ENCODE measurements around the gene RABEP1.
"Not testable (repeated sequence)": the region's sequence is repeated elsewhere in the genome, so short reads cannot be mapped to it uniquely, and the experiment has no call there.

The RABEP1 gene, protein sequence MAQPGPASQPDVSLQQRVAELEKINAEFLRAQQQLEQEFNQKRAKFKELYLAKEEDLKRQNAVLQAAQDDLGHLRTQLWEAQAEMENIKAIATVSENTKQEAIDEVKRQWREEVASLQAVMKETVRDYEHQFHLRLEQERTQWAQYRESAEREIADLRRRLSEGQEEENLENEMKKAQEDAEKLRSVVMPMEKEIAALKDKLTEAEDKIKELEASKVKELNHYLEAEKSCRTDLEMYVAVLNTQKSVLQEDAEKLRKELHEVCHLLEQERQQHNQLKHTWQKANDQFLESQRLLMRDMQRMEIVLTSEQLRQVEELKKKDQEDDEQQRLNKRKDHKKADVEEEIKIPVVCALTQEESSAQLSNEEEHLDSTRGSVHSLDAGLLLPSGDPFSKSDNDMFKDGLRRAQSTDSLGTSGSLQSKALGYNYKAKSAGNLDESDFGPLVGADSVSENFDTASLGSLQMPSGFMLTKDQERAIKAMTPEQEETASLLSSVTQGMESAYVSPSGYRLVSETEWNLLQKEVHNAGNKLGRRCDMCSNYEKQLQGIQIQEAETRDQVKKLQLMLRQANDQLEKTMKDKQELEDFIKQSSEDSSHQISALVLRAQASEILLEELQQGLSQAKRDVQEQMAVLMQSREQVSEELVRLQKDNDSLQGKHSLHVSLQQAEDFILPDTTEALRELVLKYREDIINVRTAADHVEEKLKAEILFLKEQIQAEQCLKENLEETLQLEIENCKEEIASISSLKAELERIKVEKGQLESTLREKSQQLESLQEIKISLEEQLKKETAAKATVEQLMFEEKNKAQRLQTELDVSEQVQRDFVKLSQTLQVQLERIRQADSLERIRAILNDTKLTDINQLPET

DNA sequence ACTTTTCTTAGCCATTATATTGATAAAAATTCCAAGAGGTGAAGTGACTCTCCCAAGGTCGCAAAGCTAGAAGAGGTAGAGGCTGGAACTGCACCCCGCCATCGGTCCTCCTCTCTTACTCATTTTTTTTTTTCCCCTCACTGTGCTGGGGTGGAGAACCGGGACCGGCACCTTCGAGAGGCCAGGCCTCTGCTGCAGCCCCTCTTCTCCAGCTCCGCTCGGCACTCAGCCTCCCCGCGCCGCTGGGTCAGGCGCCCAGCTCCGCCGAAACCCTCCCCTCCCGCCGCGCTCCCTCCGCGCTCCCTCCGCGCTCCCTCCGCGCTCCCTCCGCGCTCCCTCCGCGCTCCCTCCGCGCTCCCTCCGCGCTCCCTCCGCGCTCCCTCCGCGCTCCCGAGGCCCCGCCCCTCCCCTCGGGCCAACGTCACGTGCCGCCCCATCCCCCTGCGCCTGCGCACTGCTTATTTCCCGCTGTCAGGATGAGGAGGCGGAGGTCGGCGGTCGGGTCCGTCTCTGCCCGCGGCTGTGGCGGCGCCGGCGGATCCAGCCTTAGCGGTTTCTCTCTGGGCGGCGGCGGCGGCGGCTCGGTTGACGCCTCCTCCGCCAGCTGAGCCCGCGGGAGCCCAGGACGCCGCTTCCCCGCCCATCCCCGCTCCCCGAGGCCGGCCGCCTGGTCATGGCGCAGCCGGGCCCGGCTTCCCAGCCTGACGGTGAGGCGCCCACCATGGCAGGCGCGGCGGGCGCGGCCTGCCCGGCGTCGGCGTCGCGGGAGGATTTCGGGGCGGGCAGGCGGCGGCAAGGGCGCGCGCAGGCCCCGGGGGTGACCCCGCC, at the start of gene RABEP1:
Gene RABEP1 (plus strand): TSS at position 471 of the 828 bp plus-strand sequence. CDS start 203 bp downstream, at position 674.
- peak; percentile 49 for DNase-seq

DNA sequence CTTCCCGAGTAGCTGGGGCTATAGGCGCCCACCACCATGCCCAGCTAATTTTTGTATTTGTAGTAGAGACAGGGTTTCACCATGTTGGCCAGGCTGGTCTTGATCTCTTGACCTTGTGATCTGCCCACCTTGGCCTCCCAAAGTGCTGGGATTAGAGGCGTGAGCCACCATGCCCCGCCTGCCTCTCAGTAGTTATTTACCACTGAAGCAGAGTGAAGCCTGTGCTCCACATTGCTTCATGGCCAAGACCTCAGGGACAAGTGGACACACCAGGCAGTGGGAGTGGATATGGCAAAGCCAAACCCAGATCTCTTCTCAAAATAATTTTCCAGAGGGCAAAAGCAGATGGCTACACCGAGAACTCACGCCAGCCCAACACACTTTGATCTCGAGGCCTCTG, 48.6 kb upstream of the RABEP1 start:
- DNase-seq = not testable (repeated sequence)

DNA sequence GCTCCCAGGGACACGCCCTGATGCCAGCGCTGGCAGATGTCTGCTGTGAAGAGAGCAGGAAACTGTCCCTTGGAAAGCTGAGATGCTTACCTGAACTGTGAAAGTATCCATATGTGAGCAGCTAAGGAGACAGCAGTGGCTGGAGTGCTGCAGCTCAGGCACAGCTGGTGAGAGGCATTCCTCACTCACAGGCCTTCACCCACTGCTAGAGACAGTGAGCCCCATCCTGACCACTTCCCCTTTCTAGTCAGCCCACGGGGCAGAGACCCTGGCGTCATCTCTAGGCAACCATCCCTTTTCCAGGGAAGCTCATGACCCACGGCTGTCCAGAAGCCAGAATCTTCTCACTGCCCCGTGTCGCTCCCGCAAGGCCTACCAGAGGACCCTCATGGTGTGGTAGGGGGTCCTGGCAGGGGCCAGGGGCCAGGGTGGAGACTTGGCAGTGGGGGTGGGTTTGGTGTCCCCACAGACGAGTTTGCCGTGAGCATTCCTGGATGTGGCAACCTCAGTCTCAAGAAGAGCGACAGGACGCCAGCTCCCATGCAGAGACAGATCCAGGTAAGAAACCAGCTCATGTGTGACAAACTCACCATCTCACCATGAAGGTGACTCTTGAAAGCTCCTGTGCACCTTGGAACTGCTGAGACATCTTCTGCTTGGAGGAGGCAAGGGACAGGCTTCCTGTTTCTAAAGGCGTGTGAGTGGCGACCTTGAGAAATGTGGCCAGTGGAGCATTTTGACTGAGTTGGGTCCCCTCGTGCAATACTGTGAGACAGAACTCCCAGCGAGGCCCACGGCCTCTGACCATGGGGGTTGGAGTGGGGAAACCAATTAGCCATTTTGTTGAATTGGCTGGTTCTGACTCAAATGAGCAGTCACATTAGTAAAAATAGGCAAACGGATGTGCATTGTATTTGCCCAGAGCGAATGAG, 47.2 kb upstream of the RABEP1 start, which contains the start of gene SCIMP:
Gene SCIMP (minus strand): TSS at position 216 of the 932 bp plus-strand sequence. CDS start 105 bp downstream, at position 111.
- no peak for DNase-seq

DNA sequence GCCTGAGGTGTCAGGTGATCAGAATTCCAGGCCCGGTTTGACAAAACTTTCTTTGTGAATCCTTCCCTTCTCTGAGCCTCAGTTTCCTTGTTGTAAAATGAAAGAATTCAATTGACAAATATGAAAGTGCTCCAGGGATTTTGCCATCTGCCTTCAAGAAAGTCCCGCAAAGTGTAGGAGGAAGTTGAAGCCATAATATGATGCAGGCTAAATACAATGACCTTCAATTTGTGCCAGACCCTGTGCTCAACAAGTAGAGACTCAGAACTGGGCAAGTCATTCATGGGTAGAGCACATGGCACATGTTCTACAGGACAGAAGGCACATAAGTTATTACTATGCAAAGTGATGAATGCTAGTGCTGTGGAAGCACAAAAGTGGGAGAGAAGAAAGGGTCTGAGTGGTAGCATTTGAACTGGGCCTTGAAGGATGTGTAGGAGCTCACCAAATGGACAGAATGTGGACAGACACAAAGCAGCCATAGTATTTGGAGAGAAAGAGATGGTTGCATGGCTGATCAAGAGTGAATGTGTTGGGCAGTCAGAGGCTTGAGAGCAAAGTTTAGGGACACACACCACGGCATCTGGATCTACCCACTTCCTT, 45.0 kb upstream of the RABEP1 start:
- DNase-seq = no peak

DNA sequence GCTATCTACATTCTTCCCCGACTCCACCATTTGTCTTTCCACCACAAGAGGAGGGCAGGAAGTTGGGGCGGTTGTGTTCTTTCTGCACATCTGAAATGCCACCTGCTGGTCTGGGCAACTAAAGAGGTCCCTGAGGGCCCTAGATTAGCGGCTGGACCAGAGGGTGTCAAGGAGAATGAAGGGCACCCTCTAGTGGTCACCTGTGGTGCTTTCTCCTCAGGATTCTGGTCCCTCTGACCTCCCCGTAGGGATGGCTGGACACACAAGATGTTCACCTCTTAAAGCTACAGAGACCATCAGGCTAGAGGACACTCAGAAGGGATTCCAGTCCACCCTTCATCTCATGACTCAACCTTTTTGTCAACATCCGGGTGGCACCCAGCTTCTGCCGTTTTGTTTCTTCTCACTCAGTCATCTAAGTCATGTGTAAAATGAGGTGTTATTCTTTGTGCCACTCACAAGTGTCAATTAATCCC, 44.5 kb upstream of the RABEP1 start:
- no peak for DNase-seq

DNA sequence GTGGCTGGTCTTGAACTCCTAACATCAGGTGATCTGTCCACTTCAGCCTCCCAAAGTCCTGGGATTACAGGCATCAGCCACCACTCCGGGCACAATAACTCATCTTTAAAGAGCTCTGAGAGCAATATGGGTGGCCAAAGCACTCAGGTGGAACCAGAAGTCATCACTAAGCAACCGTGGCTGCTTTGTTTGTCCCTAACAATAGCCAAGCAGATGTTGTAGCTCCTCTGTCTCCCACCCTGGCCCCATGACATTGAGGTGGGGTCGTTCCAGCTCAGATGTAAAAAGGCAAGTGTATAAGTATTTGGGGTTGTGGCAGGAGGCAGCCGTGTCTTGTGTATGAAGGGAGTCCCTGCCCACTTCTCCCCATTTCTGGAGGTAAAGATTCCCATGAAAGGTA, 43.8 kb upstream of the RABEP1 start:
- no peak for DNase-seq

DNA sequence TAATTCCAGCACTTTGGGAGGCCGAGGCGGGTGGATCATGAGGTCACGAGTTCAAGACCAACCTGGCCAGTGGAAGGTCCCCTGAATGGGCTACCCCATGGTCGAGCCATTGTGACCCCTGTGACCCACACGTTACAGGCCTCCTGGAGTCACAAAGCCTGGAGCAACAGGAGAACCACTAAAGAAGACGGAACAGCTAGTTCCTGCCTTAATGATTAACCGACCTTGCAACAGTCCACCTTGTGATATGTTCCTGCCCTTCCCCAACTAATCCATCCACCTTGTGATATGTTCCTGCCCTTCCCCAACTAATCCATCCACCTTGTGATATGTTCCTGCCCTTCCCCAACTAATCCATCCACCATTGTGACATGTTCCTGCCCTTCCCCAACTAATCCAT, 42.3 kb upstream of the RABEP1 start:
- not testable (repeated sequence) for DNase-seq

DNA sequence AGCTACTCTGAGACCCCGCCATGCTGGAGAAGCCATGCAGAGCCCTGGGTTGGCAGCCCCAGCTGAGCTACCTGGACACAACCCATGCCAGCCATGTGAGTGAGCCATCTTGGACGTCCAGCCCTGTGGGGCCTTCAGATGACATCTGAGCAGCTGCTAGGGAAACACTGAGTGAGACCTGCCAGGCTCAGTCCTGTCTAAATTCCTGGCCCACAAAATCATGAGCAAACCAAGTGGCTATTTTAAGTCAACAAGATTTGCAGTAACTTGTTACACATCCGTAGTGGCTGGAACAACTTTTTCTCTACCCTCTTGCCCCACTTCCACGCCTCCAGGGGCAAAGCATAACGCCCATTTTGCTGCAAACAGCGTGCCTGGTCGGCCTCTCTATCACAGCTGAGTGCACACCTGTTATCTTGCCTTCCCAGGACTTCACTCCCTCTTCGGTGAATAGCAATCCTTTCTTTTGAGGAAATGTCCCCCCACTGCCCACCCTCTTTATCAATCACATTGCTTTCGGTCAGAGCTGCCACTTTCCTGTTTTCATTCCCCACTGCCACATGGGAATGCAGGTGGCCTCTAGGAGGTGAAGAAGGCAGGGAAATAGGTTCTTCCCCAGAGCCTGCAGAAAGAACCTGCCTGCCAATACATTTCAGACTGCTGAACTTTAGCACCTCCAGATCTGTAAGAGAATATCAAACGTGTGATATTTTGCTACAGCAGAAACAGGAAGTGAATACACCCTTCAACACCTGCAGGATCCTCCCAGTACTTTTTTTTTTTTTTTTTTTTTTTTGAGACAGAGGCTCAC, 40.0 kb upstream of the RABEP1 start:
- no peak for DNase-seq

DNA sequence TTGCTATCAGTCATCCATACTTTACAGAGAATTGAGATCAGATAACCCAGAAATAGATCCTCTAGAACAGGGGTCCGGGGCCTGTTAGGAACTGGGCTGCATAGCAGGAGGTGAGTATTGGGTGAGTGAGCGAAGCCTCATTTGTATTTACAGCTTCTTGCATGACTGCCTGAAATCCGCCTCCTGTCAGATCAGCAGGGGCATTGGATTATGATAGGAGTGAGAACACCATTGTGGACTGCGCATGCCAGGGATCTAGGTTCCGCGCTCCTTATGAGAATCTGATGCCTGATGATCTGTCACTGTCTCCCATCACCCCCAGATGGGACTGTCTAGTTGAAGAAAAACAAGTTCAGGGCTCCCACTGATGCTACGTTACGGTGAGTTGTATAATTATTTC, 34.5 kb upstream of the RABEP1 start:
- no peak for DNase-seq

DNA sequence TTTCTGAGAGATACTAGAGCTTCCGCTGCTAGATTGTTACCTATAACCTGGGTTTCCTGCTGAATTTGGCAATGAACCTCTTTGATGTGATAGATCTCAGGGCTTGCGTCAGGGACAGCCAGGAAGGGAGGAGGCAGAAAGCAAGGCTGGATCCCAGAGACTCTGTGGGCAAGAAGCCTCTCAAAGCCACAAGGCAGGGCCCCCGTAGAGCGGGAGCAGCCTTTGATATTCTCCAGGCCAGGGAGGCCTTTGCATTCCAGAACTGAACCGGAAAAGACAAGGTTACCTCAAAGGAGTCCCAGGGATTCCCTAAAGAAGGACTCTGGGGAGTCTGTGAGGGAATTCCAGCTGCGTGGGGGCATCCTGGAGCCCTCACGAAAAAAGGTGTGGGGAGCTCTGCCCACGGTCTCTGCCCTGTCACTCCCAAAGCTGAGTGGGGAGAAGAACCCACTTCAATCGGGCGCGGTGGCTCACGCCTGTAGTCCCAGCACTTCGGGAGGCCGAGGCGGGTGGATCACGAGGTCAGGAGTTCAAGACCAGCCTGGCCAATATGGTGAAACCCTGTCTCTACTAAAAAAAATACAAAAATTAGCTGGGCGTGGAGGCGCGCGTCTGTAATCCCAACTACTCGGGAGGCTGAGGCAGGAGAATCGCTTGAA, 33.1 kb upstream of the RABEP1 start:
- DNase-seq = no peak

DNA sequence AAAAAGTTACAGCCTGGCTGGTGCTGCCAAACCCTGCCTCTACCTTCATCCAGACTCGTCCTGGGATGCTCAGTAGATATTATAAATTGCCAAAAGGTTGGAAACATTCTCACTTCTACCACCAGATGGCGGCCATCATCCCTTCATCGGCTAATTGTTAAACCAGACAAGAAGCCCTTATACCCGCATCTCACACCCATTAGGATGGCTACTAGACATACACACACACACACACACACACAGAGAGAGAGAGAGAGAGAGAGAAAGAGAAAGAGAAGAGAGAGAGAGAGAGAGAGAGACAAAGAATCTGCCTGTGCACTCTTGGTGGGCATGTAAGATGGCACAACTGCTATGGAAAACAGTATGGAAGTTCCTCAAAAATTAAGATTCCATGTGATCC, 32.5 kb upstream of the RABEP1 start:
- peak; percentile 15 for DNase-seq

DNA sequence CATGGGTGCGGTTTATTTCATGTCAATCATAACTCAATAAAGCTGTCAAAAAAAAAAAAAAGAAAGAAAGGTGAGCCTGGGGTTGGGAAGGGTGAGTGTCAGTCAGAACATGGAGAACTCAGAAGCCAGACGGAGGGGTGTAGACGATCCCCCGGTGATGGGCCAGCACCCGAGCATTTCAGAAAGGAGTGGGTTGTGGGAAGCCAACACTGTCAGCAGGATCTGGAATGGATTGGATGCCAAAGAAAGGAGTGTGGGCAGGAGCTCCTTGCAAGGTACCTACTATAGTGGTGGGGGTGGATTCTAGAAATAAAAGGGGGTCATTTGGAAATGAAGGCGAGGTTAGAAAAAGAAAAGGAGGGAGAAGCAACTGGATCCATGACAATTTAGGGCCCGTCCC, 27.7 kb upstream of the RABEP1 start:
- no peak for DNase-seq

DNA sequence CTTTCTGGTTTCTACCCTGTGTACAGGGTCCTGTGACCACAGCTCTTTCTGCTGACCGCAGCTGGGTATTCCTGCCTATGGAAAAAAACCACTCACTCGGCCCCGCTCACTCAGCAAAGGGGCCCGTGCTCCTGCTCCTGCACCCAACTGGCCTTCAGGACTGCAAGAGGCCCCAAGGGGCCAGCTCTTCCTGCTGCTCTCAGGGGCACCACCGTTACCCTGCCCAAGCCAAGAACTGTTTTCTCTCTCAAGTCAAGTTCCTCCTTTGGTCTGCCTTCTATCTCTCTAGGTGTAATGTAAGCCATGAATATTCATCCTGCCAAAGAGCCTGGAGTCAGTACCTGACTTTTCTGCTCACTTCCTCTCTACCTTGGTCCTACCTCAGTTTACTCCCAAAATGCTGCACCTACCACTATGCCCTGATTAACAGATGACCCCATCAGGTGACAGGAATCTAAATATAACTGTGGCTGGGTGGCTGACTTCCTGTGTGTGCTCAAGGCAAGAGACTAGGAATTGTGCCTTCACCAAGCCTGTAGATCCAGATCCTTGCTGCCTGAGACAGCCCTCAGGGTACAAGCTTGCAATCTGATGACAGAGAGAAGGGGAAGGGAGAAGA, 27.1 kb upstream of the RABEP1 start:
- no peak for DNase-seq

DNA sequence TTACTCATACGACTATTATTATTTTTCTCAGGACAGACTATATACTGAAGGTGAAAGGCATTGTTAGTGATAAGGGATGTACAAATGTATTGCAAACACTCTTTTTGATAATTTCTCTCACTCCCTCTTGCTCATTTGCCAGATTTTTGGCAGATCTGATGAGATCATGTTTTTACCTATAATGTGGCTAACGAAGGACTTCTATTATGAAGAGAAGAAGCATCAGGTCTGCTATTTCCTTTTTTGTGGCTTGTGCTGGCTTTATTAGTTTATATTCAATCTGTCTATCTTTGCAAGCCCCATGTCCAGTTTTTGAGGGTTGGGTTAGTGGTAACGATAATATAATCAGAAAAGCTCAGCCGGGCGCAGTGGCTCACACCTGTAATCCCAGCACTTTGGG, 25.0 kb upstream of the RABEP1 start:
- DNase-seq = no peak

DNA sequence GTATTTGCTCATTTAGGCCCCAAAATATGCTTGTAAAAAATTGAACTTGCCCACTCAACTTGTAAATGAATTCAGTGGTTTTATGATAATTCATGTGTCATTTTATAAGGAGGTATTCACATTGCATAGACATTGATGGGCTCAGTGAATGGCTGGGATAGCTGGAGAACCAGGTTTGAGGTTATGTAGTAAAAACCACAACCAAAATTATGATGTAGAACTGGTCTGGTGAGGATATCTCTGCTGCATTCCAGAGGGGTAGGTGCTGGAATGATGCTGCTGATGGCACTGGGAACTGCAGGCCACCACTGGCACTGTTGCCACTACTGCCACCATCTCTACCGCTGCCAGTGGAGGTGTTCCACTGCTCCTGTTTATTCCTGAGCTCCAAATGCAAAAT, 21.5 kb upstream of the RABEP1 start:
- DNase-seq = no peak

DNA sequence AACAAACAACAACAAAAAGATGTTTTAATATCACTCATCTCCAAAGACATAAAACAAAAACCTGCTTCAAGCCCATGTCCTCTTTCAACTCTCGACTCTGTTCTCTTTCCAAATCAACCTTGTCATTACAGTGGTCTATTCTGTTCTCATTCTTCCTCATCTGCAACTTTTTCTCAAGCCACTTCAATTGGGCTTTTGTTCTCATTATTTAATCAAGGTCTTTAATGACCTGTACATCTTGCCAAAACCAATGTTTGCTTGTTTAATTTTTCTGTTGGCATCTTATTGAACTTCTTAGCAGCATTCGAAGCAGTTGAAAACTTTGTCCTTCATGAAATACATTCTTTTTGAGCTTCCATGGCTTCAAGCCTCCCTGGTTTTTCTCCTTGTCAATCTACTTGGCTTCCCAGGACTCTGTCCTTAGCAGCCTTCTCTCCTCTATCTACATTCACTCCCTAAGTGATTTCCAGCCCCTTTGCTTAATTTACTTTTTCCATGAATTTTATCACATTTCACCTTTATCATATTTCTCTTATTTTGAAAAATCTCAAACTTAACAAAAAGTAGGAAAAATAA, 19.6 kb upstream of the RABEP1 start:
- no peak for DNase-seq

DNA sequence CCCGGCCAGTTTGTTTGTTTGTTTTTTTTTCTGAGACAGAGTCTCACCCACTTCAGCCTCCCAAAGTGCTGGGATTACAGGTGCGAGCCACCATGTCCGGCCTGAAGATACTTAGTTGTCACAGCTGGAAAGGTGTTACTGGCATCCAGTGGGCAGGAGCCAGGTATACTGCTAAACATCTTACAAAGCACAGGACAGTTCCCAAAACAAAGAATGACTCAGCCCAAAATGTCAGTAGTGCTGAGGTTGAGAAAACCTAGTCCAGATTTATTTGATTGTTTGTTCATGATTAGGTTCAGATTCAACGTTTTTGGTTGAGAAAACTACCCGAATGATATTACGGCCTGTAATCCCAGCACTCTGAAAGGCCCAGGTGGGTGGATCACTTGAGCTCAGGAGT, 18.6 kb upstream of the RABEP1 start:
- no peak for DNase-seq

DNA sequence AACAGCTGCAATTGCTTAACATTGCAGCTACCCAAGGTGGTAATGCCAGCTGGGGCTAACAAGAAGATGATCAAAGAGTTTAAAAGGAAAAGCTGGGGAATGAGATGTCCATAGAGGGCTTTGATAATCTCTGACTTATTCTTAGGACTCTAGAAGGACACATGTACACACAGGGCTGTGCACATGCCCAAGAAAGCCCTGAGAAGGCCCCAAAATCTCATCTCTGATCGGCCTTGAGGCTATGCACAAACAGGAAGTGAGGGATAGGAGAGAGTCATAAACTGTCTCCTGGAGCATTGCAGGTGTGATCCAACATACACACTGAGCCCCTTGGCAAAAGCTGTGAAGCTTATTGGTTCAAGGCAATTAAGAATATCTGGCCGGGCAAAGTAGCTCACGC, 17.2 kb upstream of the RABEP1 start:
- no peak for DNase-seq

Measured in NCI-H1436 treated with DMSO at 0.1 percent for 48 hours (cell line).